Tibial artery (tissue), 4 donors: ENCODE results near the gene CDK18.

Experiments used
- DNase-seq, 2 donors: peaks; one replicate each; pipeline ENCODE4 v3.0.0-alpha.2; 2019
- H3K27ac ChIP-seq, 2 donors: fragments of 200-600 bp; sonication (generic) in 1 of 2; 1 replicate in 1 of 2; 2 replicates in 1 of 2; pipeline ENCODE4 v1.5.1; 2018 to 2019; ENCODE audit warnings: mild to moderate bottlenecking in 1 of 2
- H3K27me3 ChIP-seq, 2 donors: fragments of 200-600 bp; sonication (generic) in 1 of 2; one replicate each; pipeline versions ENCODE4 v1.5.1 to v1.6.0; 2016 to 2019
- H3K36me3 ChIP-seq, 3 donors: fragments of 200-600 bp; sonication (generic) in 2 of 3; one replicate each; pipeline ENCODE4 v1.5.1; 2016 to 2019; ENCODE audit warnings: mild to moderate bottlenecking in 2 of 3
- H3K4me1 ChIP-seq, 4 donors: fragments of 200-600 bp; sonication (generic) in 2 of 4; 1 replicate in 3 of 4; 2 replicates in 1 of 4; pipeline ENCODE4 v1.5.1; 2016 to 2019
- H3K4me3 ChIP-seq, 2 donors: fragments of 200-600 bp; sonication (generic) in 1 of 2; 1 replicate in 1 of 2; 2 replicates in 1 of 2; pipeline ENCODE4 v1.5.1; 2018 to 2019; ENCODE audit warnings: mild to moderate bottlenecking in 2 of 2
- H3K9me3 ChIP-seq, 3 donors: fragments of 200-600 bp; sonication (generic) in 1 of 3; one replicate each; pipeline ENCODE4 v1.5.1; 2016 to 2019
- intact Hi-C: fragments of 100-400 bp; cut with DNase I; formaldehyde crosslinking; loops from one replicate; pipeline ENCODE4 v1.15.0; 2023; ENCODE audit warnings: low total_unique reads
- TF ChIP-seq, protein P1 (sequence below), 2 experiments: fragments of 200-600 bp in 1 of 2; fragments of 450-650 bp in 1 of 2; IDR thresholded peaks; one replicate each; pipeline ENCODE4 v1.5.1; 2017 to 2019; ENCODE audit warnings: antibody characterized with exemption in 2 of 2, mild to moderate bottlenecking in 1 of 2, moderate library complexity in 1 of 2

Gene CDK18

DNA sequence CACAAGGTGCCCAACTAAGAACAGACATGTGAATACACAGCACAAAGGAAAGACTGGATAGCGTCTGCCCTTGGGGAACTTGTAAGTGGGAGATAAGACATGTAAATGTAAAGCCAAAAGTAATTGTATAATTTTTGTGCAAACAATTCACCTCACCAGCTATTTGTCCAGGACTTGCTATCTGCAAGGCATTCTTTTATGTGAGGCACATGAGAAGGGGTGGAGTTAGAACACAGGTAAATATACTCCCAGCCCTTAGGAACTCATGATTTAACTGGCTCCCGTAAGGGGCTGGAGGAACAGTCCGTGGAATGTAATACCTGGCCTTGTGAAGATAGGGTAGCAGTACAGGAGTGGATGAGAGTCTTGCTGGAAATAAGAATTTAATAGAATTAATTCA, 61.3 kb downstream of the CDK18 start:
- H3K36me3 ChIP-seq: no peaks in the 10 kb centered on the region
- no peak overlapping the region for H3K4me3 ChIP-seq
- H3K9me3 ChIP-seq: peaks cover 5 to 16% (median 13%) of the 10 kb centered on the region in 3 donors
- no peak for DNase-seq
- no peak overlapping the region for H3K27ac ChIP-seq
- intact Hi-C loops: no loop called here
- peaks cover 0 to 18% (median 10%) of the 10 kb centered on the region in 4 donors for H3K4me1 ChIP-seq
- H3K27me3 ChIP-seq: peaks cover 0 to 58% of the 10 kb centered on the region in 2 donors
- TF ChIP-seq, protein P1, sequence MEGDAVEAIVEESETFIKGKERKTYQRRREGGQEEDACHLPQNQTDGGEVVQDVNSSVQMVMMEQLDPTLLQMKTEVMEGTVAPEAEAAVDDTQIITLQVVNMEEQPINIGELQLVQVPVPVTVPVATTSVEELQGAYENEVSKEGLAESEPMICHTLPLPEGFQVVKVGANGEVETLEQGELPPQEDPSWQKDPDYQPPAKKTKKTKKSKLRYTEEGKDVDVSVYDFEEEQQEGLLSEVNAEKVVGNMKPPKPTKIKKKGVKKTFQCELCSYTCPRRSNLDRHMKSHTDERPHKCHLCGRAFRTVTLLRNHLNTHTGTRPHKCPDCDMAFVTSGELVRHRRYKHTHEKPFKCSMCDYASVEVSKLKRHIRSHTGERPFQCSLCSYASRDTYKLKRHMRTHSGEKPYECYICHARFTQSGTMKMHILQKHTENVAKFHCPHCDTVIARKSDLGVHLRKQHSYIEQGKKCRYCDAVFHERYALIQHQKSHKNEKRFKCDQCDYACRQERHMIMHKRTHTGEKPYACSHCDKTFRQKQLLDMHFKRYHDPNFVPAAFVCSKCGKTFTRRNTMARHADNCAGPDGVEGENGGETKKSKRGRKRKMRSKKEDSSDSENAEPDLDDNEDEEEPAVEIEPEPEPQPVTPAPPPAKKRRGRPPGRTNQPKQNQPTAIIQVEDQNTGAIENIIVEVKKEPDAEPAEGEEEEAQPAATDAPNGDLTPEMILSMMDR (IDR thresholded peaks at IDR 0.05): no peak

DNA sequence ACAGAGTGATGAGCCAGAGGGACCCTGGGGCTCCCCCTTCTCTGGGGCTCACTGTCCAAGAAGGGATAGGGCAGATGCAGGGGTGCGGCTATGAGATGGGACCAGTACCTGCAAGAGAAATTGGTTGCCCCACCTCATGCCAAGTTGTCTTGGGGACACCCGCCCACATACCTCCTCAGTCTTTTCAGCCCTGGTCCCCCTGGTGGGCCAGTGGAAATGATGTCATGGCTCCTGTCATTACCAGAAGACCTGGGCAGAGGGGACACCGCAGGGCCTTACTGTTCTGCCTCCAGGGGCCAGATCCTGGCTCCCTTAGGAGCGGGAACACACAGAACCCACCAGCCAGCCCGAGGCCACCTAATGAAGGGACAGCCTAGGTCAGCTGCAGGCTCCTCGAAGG, 63.2 kb downstream of the CDK18 start:
- Histone ChIP-seq H3K27ac (no peak overlapping the region), H3K4me1 (peaks cover 0 to 18% (median 10%) of the 10 kb centered on the region in 4 donors)

DNA sequence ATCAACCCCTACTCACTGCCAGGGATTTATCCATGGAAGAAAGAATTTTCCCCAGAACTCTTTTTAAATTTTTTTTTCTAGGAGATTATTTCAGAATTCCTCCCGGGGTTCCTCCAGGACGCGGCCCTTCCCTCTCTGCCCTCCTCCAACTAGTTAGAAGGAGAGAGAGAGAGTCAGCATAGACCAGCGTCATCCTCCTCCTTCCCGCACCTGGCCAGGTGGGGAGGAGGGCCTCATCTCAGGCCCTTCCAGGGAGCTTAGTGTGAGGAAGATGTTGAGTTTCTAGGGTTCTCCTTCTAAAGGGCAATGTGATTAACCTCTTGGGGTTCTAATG, 63.6 kb downstream of the CDK18 start:
- TF ChIP-seq, protein P1 (IDR thresholded peaks at IDR 0.05): no peak
- H3K9me3 ChIP-seq: no peaks in the 10 kb centered on the region
- intact Hi-C loops: no loop called here
- H3K27ac ChIP-seq: no peak overlapping the region
- no peak for DNase-seq
- H3K4me1 ChIP-seq: peaks cover 0 to 18% (median 10%) of the 10 kb centered on the region in 4 donors
- no peak overlapping the region for H3K4me3 ChIP-seq
- H3K27me3 ChIP-seq: peaks cover 0 to 68% of the 10 kb centered on the region in 2 donors
- no peaks in the 10 kb centered on the region for H3K36me3 ChIP-seq

More for the DNA sequence above, 63.2 kb downstream of the CDK18 start:
- Histone ChIP-seq H3K27me3 (peaks cover 0 to 68% of the 10 kb centered on the region in 2 donors), H3K36me3 (no peaks in the 10 kb centered on the region), H3K9me3 (no peaks in the 10 kb centered on the region), H3K4me3 (no peak overlapping the region)
- peak in 1 of 2 donors; percentile 48 for DNase-seq
- intact Hi-C loops: no loop called here
- TF ChIP-seq, protein P1 (IDR thresholded peaks at IDR 0.05): no peak

DNA sequence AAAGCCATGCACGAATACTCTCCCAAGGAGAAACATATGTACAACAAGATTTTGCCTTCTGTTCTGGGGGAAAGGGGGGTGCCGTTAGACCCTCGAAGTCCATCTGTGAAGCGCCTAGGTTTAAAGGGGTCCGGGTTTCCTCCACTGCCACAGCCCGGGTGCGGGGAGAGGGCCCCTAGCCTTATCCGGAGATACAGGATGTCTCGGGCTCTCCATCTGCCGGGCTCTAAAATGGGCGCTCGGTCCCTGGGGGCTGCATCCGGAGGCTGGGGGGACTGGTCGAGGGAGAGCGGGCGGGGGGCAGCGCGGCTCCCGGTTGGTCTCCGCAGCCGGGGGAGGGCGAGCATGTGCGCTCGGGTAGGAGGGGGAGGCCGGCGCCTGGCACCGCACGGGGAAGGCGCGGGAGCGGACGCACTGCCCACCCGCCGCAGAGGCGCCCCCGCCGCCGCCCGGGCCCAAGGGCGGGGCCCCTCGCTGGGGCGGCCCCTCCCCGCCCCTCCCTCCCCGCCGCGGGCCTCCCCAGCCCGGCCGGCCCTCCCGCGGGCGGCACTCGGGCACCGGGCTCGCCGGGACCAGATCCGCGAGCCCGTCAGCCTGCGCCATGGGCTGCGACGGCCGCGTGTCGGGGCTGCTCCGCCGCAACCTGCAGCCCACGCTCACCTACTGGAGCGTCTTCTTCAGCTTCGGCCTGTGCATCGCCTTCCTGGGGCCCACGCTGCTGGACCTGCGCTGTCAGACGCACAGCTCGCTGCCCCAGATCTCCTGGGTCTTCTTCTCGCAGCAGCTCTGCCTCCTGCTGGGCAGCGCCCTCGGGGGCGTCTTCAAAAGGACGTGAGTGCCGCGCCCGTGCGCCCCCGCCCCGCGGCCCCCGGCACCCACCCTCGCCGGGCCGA, 64.2 kb downstream of the CDK18 start:
- DNase-seq: peak in 1 of 2 donors; percentile 58
- Histone ChIP-seq H3K27ac (no peak overlapping the region), H3K9me3 (no peaks in the 10 kb centered on the region), H3K4me3 (peak overlapping the region; percentile 2 to 30), H3K36me3 (no peaks in the 10 kb centered on the region), H3K27me3 (peaks cover 0 to 68% of the 10 kb centered on the region in 2 donors), H3K4me1 (peaks cover 0 to 18% (median 10%) of the 10 kb centered on the region in 4 donors)
- intact Hi-C loops: no loop called here
- TF ChIP-seq, protein P1 (IDR thresholded peaks at IDR 0.05): no peak

DNA sequence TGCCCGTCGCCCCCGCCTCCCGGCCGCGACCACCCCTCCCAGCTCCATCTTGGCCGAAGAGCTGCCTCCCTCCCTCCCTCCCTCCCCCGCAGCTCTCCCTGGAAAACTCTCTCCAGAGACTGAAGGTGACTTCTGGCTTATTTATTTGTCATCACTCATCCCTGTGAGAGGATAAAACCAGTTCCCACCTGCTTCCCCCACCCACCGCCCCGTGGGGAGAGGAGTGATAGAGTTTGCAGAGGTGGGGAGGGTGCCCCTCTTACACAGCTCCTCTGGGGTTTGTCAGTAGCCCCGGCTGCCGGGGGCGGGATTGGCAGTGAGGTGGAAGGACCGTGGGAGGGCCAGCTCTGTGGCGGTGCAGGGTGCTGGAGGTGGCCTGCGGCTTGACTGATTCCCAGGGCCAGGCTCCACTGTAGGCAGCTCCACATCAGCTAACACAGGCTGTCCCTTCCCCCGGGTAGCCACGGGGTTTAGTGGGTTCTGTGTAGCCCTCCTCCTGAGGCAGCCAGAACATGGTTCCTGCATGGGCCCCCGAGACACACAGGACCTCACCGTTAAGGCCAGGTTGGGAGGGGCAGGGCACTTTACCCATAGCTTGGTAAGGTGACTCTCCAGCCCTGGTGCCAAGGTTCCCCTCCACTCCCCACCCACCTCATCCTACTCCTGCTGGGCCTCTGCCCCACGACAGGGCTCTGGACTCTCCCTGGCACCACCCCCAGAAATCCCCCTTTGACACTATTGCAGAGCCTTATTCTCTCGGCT, 65.1 kb downstream of the CDK18 start:
- H3K9me3 ChIP-seq: no peaks in the 10 kb centered on the region
- TF ChIP-seq, protein P1 (IDR thresholded peaks at IDR 0.05): no peak
- H3K27ac ChIP-seq: no peak overlapping the region
- H3K36me3 ChIP-seq: no peaks in the 10 kb centered on the region
- peak in 1 of 2 donors; percentile 60 for DNase-seq
- peaks cover 0 to 18% (median 10%) of the 10 kb centered on the region in 4 donors for H3K4me1 ChIP-seq
- H3K4me3 ChIP-seq: peak overlapping the region; percentile 2 to 30
- intact Hi-C loops: no loop called here
- H3K27me3 ChIP-seq: peaks cover 0 to 63% of the 10 kb centered on the region in 2 donors
